ENCODE measurements around the gene OR56B1. TPM values are rescaled to one million over a fixed set of nuclear protein-coding genes. Genes with fewer than 3 reads are reported as not detected.
"Not testable (repeated sequence)": the region's sequence is repeated elsewhere in the genome, so short reads cannot be mapped to it uniquely, and the experiment has no call there.

Gene OR56B1, protein sequence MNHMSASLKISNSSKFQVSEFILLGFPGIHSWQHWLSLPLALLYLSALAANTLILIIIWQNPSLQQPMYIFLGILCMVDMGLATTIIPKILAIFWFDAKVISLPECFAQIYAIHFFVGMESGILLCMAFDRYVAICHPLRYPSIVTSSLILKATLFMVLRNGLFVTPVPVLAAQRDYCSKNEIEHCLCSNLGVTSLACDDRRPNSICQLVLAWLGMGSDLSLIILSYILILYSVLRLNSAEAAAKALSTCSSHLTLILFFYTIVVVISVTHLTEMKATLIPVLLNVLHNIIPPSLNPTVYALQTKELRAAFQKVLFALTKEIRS
- not detected in 2 replicates for total RNA-seq (2014; rRNA removed; shearing (Covaris generic))

DNA sequence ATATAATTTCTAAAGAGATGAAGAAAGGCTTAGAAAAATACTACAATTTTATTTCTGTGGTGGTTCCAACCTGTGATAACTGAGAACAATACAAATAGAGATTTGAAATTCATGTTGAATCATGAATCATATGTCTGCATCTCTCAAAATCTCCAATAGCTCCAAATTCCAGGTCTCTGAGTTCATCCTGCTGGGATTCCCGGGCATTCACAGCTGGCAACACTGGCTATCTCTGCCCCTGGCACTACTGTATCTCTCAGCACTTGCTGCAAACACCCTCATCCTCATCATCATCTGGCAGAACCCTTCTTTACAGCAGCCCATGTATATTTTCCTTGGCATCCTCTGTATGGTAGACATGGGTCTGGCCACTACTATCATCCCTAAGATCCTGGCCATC, at the start of gene OR56B1:
Gene OR56B1 (plus strand): TSS at position 53 of the 400 bp plus-strand sequence. CDS start 69 bp downstream, at position 122.
- no peak for DNase-seq
- Histone ChIP-seq H3K36me3 (replicated peaks; ENCODE audit: control insufficient read depth, insufficient read depth, low read length) (no peaks in the 10 kb centered on the region), H3K4me3 (ENCODE audit: insufficient read depth, low read depth, low read length) (no peak within 1 kb of the TSS), H3K27me3 (ENCODE audit: control insufficient read depth, insufficient read depth, low read length) (no peaks in the 10 kb centered on the region)

DNA sequence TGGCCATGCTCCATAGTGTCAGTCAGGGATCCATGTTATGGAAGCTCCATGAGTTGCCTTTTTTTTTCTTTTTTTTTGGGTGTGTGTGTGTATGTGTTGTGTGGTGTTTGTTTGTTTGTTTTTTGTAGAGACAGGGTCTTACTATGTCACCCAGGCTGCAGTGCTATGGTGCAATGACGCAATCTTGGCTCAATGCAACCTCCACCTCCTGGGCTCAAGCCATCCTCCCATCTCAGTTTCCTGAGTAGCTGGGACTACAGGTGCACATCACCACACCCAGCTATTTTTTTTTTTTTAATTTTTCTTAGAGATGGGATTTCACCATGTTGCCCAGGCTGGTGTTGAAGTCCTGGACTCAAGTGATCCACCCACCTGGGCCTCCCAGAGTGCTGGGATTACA, 47.8 kb upstream of the OR56B1 start:
- Histone ChIP-seq H3K36me3 (replicated peaks; ENCODE audit: control insufficient read depth, insufficient read depth, low read length) (no peaks in the 10 kb centered on the region; the same call in 1 of the 2 replicates), H3K4me3 (ENCODE audit: insufficient read depth, low read depth, low read length) (no peak overlapping the region), H3K27me3 (ENCODE audit: control insufficient read depth, insufficient read depth, low read length) (no peaks in the 10 kb centered on the region)
- DNase-seq: no peak

DNA sequence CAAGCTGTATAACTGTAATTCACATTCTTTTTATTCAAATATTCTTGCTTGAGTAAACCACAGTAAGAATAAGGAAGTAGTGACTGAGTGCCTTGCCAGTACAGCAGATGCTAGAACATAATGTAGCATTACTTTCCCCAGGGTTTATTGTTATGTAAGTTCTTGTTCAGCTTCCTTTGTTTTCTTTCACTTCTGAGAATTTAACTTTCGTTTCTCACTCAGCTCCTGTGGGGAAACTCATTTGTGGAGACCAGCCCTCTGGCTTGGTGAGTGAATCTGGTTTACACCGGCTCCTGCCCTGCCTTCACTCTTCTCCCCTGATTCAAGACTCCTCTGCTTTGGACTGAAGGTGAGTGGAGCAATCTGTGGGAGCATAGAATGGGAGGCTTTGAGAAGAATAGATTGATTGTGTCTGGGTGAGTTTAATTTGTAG, 46.7 kb upstream of the OR56B1 start, which contains the start of gene TRIM22:
Gene TRIM22 (plus strand): TSS at position 240 of the 433 bp plus-strand sequence. CDS start 6,443 bp downstream, outside the sequence.
- Histone ChIP-seq H3K27me3 (ENCODE audit: control insufficient read depth, insufficient read depth, low read length) (no peaks in the 10 kb centered on the region), H3K4me3 (ENCODE audit: insufficient read depth, low read depth, low read length) (peak within 1 kb of the TSS; percentile 19; the same call in 1 of the 2 replicates), H3K36me3 (replicated peaks; ENCODE audit: control insufficient read depth, insufficient read depth, low read length) (no peaks in the 10 kb centered on the region; the same call in 1 of the 2 replicates)
- DNase-seq: peak; percentile 61

DNA sequence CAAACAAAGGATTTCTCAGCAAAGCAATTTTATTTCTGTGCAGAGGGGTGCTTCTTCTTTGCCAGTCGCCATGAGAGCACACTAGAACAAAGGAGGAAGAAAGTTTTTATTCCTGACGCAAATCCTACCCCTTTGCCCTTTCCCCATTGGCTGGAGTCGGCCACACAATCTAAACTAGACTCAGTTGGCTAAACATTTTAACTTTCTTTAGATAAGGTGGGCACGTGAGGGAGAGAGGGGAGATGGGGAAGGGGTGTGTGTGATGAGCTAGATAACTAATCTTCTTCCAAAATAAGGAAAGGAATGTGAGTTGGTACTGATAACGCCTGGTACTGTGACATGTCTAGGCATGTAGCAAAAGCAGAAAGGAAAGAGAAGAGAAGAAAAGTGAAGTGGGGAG, 46.0 kb upstream of the OR56B1 start:
- DNase-seq: no peak
- H3K27me3 ChIP-seq (ENCODE audit: control insufficient read depth, insufficient read depth, low read length): no peaks in the 10 kb centered on the region
- no peaks in the 10 kb centered on the region; the same call in 1 of the 2 replicates for H3K36me3 ChIP-seq (replicated peaks; ENCODE audit: control insufficient read depth, insufficient read depth, low read length)
- peak overlapping the region; percentile 19; the same call in 1 of the 2 replicates for H3K4me3 ChIP-seq (ENCODE audit: insufficient read depth, low read depth, low read length)

DNA sequence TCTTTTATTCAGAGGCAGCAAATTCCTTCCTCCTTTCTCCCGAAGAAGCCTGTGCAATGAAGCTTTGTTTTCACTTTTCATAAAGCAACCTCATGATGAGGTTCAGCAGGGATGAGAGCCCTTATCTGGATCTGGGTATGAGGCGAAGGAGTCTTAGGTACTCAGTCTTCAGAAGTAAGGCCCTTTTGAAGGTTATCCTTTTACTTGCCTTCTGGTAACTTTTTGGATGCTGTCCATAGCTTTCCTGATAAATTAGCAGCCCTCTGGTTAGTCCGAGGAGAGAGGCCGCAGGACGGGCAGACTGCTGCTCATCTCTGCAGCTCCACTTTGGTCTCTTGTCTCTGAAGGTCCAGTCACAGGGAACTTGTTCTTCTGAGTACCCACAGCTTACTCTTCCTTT, 45.5 kb upstream of the OR56B1 start:
- Histone ChIP-seq H3K36me3 (replicated peaks; ENCODE audit: control insufficient read depth, insufficient read depth, low read length) (no peaks in the 10 kb centered on the region; the same call in none of the 2 replicates), H3K4me3 (ENCODE audit: insufficient read depth, low read depth, low read length) (no peak overlapping the region), H3K27me3 (ENCODE audit: control insufficient read depth, insufficient read depth, low read length) (no peaks in the 10 kb centered on the region)
- no peak for DNase-seq

DNA sequence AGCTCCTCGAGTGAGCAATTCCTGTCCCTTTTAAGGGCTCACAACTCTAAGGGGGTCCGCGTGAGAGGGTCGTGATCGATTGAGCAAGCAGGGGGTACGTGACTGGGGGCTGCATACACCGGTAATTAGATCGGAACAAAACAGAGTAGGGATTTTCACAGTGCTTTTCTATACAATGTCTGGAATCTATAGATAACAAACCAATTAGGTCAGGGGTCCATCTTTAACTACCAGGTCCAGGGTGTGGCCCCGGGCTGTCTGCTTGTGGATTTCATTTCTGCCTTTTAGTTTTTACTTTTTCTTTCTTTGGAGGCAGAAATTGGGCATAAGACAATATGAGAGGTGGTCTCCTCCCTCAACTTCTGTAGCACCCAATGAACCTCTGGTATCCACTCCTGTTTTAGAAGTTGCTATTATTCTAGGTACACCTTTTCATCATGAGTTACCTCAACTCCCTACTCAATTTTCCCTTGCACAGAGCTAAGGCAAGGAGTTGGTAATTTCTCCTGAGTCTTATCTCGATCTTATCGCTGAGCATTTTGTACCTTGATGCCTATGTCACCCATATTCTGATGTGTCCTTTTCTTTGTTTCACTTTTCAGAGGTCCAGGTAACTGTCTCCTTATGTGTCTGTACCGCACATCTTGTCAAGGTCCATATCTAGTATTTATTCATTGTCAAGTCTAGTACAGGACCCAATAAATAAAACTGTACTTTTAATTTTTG, 44.8 kb upstream of the OR56B1 start:
- not testable (repeated sequence) for DNase-seq; H3K4me3 ChIP-seq (ENCODE audit: insufficient read depth, low read depth, low read length); H3K27me3 ChIP-seq (ENCODE audit: control insufficient read depth, insufficient read depth, low read length); H3K36me3 ChIP-seq (replicated peaks; ENCODE audit: control insufficient read depth, insufficient read depth, low read length)

DNA sequence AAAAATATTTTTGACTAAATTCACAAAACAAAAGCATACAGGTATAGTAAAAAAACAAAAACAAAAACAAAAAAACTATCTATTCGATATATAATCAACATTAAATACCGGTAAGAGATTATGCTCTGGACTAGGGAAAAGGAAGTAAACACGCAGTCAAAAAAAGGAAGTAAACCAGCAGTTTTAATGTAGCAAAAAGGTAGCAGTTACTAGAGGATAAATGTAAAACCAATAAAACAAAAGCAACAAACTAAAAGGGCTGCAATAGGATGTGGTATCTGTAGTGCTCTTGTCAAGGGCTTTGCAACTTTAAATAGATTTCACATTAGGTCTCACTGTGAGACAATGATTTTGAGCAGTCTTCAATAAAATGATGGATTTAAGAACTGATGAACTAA, 44.3 kb upstream of the OR56B1 start:
- Histone ChIP-seq H3K27me3 (ENCODE audit: control insufficient read depth, insufficient read depth, low read length) (no peaks in the 10 kb centered on the region), H3K36me3 (replicated peaks; ENCODE audit: control insufficient read depth, insufficient read depth, low read length) (peaks cover 6% of the 10 kb centered on the region), H3K4me3 (ENCODE audit: insufficient read depth, low read depth, low read length) (no peak overlapping the region)
- no peak for DNase-seq

DNA sequence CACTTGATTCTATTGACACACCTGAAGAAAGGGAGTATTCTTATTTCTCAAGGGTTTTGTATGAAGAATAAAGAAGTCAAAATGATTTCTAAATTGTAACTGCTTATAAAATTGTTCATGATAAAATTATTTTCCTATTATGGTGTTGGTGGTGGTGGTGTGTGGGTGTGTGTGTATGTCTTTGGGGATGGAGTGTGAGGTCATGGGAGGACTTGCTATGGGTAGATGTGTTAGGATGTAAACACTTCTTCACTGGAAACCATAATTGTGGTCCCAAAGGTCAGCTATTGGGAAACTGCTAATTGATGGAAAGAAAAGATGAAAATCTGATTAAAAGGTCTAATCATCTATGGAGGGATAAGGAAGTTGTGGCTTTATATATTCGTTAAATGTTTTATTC, 41.6 kb upstream of the OR56B1 start:
- Histone ChIP-seq H3K4me3 (ENCODE audit: insufficient read depth, low read depth, low read length) (no peak overlapping the region), H3K36me3 (replicated peaks; ENCODE audit: control insufficient read depth, insufficient read depth, low read length) (peaks cover 11% of the 10 kb centered on the region), H3K27me3 (ENCODE audit: control insufficient read depth, insufficient read depth, low read length) (no peaks in the 10 kb centered on the region)
- no peak for DNase-seq

DNA sequence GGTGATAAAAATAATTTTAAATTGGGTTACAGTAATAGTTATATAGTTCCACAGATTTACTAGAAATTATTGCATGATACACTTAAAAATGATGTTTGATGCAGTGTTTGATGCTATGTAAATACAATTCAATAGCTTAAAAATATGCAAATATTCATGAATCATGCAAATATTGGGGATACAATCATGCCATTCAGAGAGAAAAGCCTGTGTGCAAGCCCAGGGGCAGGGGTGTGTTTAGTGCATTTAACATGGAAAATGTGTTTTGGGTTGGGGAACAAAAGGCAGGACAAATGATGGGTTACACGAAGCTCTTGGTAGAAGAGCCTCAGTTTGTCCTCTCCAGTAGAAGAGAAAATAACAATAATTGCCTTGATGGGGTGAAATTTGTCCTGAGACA, 40.7 kb upstream of the OR56B1 start:
- Histone ChIP-seq H3K4me3 (ENCODE audit: insufficient read depth, low read depth, low read length) (no peak overlapping the region), H3K27me3 (ENCODE audit: control insufficient read depth, insufficient read depth, low read length) (no peaks in the 10 kb centered on the region), H3K36me3 (replicated peaks; ENCODE audit: control insufficient read depth, insufficient read depth, low read length) (peaks cover 11% of the 10 kb centered on the region)
- no peak for DNase-seq

DNA sequence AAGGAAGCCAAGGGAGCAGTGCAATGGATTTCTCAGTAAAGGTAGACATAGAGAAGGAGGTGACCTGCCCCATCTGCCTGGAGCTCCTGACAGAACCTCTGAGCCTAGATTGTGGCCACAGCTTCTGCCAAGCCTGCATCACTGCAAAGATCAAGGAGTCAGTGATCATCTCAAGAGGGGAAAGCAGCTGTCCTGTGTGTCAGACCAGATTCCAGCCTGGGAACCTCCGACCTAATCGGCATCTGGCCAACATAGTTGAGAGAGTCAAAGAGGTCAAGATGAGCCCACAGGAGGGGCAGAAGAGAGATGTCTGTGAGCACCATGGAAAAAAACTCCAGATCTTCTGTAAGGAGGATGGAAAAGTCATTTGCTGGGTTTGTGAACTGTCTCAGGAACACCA, 40.0 kb upstream of the OR56B1 start:
- Histone ChIP-seq H3K36me3 (replicated peaks; ENCODE audit: control insufficient read depth, insufficient read depth, low read length) (peaks cover 11% of the 10 kb centered on the region), H3K4me3 (ENCODE audit: insufficient read depth, low read depth, low read length) (no peak overlapping the region)
- DNase-seq: no peak

DNA sequence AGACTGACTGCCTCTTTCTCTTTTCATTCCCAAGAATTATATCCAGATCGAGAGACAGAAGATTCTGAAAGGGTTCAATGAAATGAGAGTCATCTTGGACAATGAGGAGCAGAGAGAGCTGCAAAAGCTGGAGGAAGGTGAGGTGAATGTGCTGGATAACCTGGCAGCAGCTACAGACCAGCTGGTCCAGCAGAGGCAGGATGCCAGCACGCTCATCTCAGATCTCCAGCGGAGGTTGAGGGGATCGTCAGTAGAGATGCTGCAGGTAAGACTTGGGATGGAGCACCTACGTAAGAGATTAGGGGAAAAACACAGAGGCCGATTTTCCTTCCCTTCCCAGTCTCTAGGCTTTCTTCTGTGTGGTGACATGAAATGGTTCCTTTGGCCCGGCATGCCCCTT, 38.0 kb upstream of the OR56B1 start:
- no peak for DNase-seq

More for the DNA sequence above, 40.0 kb upstream of the OR56B1 start:
- no peaks in the 10 kb centered on the region for H3K27me3 ChIP-seq (ENCODE audit: control insufficient read depth, insufficient read depth, low read length)

DNA sequence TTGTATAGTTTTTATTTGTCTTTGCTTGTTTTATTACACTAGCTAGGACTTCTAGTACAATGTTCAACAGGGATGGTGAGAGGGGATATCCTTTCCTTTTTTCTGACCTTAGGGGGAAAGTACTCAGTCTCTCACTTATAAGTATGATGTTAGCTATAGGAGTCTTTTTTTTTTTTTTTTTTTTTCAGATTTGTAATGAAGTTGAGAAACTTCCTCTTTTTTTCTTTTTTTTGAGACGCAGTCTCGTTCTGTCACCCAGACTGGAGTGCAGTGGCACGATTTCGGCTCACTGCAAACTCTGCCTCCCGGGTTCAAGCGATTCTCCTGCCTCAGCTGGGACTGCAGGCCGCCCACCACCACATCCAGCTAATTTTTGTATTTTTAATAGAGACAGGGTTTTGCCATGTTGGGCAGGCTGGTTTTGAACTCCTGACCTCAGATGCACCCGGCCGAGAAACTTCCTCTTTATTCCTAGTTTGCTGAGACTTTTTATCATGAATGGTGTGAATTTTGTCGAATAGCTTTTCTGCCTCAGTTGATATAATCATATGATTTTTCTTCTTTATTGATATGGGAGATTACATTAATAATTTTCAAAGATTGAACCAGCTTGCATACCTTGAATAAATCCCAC, 35.7 kb upstream of the OR56B1 start:
- DNase-seq: no peak
- H3K4me3 ChIP-seq (ENCODE audit: insufficient read depth, low read depth, low read length): no peak overlapping the region
- peaks cover 11% of the 10 kb centered on the region for H3K36me3 ChIP-seq (replicated peaks; ENCODE audit: control insufficient read depth, insufficient read depth, low read length)
- H3K27me3 ChIP-seq (ENCODE audit: control insufficient read depth, insufficient read depth, low read length): no peaks in the 10 kb centered on the region

More for the DNA sequence above, 38.0 kb upstream of the OR56B1 start:
- peaks cover 11% of the 10 kb centered on the region for H3K36me3 ChIP-seq (replicated peaks; ENCODE audit: control insufficient read depth, insufficient read depth, low read length)
- H3K27me3 ChIP-seq (ENCODE audit: control insufficient read depth, insufficient read depth, low read length): no peaks in the 10 kb centered on the region
- H3K4me3 ChIP-seq (ENCODE audit: insufficient read depth, low read depth, low read length): no peak overlapping the region

DNA sequence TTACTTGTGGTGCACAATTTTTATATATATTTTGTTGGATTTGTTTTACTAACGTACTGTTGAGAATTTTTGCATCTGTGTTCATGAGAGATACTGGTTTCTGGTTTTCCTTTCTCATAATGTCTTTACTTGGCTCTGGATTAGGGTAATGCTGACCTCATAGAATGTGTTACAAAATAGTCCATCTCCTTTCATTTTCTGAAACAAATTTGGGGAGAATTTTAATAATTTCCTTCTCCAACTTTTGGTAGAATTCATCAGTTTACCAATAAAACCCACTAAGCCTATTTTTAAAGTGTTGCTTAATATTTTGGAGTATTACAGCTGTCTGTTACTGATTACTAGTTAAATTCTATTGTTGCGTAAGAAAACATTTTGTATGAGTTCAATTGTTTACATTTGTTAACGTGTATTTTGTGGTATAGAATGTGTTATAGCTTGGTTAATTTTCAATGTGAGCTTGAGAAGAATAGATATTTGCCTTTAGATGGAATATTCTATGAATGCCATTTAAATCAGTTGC, 35.1 kb upstream of the OR56B1 start:
- DNase-seq: no peak
- Histone ChIP-seq H3K27me3 (ENCODE audit: control insufficient read depth, insufficient read depth, low read length) (no peaks in the 10 kb centered on the region), H3K4me3 (ENCODE audit: insufficient read depth, low read depth, low read length) (no peak overlapping the region), H3K36me3 (replicated peaks; ENCODE audit: control insufficient read depth, insufficient read depth, low read length) (peaks cover 11% of the 10 kb centered on the region)

DNA sequence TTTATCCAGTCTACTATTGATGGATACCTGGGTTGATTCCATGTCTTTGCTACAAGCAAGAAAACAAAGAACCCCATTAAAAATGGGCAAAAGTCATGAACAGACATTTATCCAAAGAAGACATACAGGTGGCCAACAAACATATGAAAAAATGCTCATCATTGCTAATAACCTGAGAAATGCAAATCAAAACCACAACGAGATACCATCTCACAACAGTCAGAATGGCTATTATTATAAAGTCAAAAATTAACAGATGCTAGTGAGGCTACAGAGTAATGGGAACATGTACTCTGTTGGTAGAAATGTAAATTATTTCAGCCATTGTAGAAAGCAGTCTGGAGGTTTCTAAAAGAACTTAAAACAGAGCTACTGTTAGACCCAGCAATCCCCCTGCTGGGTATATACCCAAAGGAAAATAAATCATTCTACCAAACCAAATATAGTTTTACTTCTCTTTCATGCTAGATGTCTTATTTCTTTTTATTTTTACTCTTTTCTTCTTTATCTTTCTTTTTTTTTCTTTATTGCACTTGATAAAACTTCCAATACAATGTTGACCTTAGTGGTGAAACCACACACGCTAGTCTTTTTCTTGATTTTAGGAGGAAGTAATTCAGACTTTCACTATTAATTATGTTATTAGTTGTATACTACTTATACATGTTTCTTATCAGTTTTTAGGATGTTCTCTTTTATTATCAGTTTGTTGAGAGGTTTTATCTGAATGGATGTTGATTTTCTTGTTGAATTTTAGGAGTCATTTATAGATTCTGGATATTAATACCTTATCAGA, 32.3 kb upstream of the OR56B1 start:
- H3K4me3 ChIP-seq (ENCODE audit: insufficient read depth, low read depth, low read length): no peak overlapping the region
- no peak for DNase-seq
- no peaks in the 10 kb centered on the region for H3K27me3 ChIP-seq (ENCODE audit: control insufficient read depth, insufficient read depth, low read length)
- peaks cover 4% of the 10 kb centered on the region for H3K36me3 ChIP-seq (replicated peaks; ENCODE audit: control insufficient read depth, insufficient read depth, low read length)

Measured in H7 (cell line).